ENCODE results near the gene KIF2A.

Gene KIF2A

DNA sequence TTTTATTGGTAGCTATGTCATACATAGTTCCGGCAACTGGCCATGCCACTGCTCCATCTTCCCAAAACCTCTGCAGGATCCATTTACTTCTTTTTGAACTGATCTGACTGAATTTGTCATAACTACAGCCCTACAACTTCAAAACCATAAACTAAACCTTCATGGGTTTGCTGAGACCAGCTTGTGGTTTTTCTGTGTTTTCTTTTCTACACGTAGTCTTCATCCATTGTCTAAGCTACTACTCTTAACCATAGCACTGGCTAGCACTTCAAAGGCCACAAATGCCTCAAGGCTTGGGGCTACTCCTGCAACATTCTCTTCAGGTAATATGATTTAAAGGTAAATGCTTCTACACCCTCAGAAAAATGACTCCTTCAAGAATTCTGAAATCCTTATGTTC is 9.0 kb upstream of the KIF2A start:
- DNase-seq, result no peak

DNA sequence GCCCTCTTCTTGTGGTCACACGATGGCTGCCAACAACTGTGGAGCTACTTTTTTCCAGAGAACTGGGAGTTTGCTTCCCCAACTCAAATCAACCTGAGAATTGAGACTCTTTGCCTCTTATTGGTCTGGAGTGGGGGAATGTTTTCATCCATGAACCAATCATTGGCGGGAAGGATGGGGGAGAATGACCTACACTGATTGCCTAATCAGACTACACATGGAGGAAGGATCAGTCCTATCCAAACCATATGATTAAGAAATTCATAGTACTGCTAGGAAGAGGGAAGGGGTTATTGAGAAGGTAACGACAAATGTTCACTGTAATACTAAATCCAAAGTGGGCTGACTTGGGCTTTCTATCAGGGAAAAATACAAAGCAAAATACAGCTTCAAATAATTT is 7.9 kb upstream of the KIF2A start:
- DNase-seq, result no peak

DNA sequence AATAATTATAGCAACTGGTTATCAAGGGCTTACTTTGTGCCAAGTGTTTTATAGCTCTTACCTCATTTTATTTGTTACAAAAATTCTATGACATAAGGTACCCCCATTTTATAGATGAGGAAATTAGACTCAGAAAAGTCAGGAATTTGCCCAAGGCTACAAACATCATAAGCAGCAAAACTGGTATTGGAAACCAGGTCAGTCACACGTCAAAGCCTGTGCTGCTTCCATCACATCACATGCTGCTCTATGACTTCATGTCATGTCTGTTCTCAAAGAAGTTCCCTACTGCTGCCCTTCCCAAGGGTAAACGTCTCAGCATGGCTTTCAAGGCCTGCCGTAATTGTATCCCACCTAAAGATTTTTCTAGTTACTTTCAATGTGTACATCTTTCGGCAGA is 6.9 kb upstream of the KIF2A start:
- DNase-seq, result no peak

DNA sequence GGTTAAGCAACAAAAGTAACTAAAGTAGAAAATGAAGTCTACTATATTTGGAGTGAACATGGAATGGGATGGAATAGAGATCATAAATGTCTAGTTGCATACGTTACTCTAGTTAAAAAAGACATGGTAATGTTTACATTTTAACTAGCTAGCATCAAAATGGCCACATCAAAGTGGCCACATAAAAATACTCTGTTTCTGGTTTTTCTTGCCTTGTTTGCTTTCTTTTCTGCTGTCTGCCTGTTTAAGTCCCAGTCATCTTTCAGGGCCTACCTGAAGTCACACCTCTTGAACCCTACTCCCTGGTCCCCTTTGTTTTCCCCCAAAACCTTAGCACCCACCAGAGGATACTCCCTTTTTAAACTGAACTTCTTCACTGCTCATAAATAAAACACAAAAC is 6.4 kb upstream of the KIF2A start:
- no peak for DNase-seq

DNA sequence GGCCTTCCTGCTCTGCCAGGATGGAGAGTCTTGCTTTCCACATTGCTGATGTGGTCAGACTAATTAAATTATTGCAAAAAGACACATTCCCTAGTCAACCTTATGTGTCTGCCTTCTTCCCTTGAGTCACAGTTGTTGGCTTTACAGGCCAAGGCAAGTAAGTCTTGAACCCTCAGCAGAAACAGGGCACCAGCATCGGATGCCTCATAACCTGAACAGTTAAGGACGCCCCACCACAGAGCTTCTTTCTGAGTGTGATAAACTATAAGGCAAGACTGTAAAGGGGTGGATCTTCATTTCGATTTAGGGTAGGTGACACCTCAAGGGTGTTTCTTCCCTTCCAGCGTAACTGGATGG is 670 bp upstream of the KIF2A start:
- no peak for DNase-seq

DNA sequence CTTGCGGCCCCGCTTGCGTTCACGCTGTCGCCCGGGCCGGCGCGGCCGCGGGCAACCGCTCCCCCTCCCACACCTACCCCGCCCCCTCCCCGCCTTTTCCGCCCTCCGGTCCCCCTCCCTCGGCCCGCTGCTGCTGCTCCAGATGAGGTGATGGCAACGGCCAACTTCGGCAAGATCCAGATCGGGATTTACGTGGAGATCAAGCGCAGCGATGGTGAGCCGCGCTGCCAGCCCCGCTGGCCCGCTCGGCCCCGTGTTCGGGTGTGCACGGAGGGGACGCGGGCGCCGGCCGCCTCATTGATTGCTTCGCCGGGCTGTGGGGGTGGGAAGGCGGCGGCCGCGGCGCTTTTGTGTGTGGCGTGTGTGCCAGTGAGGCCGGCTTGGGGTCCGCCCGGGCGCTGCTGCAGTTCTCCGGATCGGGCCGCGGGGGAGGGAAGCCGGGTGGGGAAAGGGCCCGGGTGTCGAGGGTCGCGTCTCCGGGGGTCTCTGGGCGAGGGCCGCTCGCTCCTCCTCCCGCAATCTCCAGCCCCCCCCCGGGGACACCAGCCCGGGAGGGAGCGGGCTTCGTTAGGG is 403 bp downstream of the KIF2A start:
- no peak for DNase-seq

DNA sequence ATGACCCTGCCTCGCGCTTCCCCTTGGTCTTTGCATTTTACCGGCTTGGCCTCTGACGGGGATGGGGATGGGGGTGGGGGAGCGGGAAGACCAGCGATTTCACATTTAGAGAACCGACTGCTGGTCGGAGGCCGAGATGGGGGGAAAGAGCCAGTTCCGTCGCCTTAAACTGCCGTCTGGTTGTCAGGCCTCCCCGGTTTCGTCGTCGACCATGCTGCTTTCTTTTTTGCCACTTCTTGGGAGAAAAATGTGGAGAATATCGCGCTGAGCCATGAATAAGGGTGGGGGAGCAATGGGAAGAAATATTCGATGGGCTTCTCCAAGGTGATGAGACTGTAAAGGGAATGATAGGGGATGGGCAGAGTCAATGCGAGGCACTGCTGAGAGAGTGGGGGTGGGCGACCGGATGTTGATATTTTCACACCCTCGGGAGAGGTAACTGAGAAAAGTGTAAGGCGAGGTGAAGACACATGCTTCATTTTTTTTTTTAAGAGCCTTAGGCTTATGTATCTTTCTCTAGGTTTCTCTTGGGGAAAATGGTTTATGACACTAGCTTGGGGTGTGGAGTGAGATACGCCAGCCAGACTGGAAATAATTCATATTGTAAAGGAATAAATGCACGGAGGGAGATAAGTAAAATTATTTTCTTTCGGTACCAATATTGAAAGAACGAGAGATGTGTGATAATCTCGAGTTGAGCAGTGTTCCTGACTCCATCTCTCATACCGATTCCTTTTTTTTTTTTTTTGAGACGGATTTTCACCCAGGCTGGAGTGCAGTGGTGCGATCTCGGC is 1.1 kb downstream of the KIF2A start:
- DNase-seq, result peak; percentile 74

DNA sequence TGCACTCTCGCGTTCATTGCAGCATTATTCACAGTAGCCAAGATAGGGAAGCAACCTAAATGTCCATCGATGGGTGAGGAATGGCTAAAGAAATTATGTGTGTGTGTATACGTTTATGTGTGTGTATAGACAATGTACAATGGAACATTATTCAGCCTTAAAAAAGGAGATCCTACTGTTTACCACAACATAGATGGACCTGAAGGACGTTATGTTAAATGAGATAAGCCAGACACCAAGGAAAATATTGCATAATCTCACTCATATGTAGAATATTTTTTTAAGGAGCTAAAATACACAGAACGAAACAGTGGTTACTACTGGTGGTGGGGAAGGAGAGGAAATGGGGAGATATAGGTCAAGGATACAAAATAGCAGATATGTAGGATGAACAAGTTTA is 2.4 kb downstream of the KIF2A start:
- DNase-seq, result no peak

DNA sequence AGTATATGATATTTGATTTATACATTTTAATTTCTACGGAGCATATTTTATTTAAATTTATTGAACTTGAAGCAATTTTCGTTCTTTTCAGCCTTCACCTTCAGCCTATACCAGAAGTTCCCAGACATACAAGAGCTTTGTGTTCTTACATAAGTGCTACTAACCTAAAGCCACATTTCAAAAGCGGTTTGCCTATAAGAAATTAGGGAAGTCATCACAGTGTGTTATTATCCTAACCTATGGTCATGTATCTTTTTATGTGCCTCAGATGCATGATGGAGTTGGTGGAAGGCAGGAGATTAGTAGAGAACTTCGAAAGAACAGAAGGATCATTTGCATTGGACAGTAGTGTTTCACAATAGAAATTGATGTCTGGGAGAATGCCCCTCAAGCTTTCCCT is 3.1 kb downstream of the KIF2A start:
- no peak for DNase-seq

DNA sequence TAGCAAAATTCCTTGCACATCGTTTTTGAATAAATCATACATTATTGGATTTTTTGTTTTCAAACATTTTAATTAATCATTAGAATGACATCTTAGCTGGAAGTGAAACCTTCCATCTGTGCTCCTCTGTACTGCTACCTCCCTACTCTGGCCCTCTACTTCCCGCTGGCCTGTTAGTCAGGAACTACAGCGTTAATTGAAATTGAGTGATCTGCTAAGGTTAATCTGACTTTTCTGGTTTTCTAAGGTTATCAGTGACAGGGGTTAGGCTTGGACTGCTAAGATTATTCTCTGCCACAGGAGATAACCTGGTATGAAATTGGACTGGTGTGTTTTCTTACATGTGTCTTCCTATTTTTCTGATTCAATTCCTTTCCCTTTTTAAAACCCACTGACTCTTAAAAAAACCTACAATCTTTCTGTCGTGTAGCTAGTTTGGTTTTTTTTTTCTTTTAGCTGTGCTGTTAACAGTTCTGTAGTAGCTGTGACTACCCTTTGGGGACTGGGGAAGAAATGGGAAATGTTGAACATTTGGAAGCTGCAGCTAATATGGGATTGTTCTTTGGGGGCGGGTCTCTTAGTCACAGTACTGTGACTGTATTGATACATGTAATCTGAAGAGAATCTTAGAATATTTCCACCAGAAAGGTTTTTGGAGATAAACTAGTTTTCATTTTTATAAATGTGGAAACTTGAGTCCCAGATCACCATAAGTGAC is 4.6 kb downstream of the KIF2A start:
- DNase-seq, result no peak

DNA sequence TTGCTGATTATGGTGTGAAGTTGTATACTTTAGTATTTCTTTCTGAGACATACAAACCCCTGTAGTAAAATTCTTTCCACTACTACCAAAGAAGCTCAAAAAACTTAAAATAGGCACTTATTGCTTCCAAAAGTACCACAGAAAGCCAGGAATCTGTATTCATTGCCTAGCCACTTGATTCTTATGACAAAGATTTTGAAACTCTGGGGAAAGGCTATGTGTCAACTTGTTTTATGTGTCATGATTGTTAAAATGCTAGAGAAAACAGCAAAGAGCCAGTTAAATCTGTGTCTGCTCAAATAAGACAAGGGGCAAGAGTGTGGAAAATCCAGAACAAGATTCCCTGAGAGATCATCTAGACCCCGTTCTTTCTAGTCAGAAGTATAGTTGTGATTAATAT is 6.0 kb downstream of the KIF2A start:
- no peak for DNase-seq

DNA sequence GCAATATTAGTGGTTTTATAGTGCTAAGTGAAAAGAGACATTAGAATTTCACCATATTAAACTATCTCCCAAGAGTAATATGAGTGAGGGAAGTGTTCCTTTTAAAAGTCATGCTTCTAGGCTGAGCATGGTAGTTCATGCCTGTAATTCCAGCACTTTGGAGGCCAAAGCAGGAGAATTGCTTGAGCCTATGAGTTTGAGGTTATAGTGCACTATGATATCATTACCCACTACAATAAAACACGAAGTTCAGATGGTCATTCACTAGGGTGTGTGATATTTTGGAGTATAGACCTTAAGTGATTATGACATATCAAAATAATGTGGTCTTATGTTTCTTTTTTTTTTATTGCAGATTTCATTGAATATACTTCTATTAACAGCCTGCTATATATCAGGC is 6.7 kb downstream of the KIF2A start:
- no peak for DNase-seq

DNA sequence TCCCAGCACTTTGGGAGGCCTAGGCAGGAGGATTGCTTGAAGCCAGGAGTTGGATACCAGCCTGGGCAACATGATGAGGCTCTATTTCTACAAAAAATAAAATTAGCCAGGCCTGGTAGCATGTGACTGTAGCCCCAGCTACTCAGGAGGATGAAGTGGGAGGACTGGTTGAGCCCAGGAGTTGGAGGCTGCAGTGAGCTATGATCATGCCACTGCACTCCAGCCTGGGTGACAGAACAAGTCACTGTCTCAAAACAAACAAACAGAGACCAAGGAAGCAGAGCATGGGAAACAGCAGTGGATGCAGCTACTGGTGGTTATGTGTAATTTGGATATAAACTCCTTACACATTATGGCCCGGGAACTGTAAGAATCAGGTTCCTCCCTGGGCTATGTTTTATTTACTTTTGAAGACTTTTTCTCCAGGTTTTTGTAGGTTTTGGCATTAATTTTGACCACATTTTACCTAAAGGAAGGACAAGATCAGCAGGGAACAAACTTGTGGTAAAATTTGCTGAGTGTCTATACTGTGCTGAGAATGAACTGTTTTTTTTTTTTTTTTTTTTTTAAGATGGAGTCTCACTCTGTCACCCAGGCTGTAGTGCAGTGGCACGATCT is 8.3 kb downstream of the KIF2A start:
- no peak for DNase-seq

DNA sequence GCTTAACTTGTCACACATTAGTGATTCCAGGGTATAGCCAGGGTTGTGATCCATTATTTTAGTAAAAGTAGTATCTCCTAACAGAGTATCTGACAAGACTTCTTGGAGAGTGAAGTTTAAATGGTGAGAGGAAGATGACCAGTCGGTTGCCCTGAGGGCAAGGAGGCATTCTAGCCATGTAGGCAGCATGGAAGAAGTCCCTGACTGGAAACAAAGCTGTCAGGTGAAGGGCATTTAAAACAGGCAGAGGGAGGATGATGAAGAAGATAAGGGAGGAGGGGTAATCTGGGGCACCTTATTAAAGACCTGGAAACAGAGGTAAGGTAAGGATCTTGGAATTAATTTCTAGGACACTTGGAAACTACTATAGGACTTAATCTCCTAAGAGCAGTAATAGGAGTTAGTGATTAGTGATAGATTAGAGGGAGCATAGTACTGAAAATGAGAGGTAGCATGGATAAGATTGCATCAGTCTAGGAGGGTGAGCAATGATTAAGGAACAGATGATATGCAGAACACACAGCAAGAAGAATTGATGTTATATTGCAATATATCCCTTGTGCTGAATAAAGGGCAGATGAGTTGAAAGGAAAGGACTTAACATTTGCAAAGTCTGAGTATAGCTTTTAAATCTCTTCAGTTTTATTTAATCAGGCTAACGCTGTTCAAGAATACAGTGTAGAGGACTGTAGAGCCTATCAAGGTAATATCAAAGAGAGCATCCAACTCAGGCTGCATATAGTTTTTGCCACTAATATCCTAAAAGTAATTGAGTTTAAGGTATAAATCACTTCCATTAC is 9.6 kb downstream of the KIF2A start:
- DNase-seq, result no peak

DNA sequence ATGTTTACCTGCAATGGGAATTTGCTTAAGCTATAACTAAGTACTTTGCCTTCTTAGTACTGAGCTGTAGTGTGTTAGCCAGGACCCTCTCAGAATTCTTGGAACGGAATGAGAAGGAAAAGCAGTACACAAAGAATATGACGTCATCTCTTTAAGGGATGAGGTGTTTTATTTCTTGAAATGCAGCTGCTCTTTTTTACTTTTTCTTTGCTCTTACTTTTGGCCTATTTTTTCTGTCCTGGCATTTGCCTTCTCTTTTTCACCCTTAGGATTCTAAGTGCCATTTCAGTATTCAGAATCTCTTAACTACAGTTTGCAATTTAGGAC is 10.1 kb downstream of the KIF2A start:
- no peak for DNase-seq

DNA sequence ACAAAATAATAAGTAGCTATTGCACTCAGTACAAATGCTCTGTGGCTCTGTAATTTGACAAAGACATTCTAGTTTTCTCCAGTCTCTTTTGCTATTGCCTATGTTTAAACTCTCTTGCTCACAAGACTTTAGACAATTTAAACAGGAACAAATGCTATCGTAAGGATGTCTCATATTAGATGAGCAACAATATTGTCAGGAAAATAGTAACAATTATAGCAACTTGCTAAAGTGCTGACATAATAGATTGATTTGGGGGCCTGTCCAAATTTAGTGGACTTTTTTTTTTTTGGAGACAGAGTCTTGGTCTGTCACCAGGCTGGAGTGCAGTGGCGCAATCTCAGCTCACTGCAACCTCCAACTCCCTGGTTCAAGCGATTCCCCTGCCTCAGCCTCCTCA is 11.8 kb downstream of the KIF2A start:
- no peak for DNase-seq

DNA sequence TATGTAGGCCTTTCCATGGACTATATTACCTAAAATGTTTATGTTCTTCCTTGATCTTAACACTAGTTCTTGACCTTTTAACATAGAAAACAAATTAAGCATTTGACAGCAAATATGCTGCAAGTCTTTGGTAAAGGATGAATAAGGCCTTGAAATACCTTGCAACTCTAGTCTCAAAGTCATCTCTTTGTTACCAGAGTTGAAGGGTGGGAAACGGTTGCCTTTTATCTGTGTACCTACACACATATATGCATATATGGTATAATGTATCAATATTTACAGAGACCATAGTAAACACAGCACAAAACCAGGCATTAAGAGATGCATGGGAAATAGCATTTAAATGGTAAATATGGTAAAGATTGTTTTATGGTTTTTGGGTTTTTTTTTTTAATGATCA is 16.5 kb downstream of the KIF2A start:
- DNase-seq, result no peak

DNA sequence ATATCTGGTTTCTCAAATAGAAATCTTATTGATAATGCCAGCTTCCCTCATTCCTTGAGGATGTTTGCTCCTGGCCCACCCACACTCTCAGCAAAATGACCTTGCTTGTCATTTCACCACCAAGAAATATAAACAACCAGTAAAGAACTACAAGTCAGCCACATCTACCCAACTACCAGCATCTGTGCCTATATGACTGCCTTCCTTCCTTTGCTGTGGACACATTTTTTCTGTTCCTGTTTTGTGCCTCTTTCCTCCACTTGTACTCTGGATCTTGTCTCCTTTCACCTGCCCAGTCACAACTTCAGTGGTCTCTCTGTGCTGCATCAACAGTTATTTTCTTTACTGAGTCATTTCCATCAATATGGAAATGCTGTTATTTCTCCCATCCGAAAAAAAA is 20.3 kb downstream of the KIF2A start:
- no peak for DNase-seq

DNA sequence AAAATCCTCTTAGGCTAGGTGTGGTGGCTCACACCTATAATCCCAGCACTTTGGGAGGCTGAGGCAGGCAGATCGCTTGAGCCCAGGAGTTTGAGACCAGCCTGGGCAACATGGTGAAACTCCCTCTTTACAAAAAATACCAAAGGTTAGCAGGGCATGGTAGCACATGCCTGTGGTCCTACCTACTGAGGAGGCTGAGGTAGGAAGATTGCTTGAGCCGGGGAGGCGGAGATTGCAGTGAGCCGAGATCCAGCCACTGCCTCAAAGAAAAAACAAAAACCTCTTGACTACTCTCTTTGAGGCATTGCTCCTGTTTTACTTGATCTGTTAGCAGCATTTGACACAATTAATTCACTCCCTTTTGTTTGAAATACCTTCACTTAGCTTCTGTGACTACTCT is 20.7 kb downstream of the KIF2A start:
- DNase-seq, result no peak

DNA sequence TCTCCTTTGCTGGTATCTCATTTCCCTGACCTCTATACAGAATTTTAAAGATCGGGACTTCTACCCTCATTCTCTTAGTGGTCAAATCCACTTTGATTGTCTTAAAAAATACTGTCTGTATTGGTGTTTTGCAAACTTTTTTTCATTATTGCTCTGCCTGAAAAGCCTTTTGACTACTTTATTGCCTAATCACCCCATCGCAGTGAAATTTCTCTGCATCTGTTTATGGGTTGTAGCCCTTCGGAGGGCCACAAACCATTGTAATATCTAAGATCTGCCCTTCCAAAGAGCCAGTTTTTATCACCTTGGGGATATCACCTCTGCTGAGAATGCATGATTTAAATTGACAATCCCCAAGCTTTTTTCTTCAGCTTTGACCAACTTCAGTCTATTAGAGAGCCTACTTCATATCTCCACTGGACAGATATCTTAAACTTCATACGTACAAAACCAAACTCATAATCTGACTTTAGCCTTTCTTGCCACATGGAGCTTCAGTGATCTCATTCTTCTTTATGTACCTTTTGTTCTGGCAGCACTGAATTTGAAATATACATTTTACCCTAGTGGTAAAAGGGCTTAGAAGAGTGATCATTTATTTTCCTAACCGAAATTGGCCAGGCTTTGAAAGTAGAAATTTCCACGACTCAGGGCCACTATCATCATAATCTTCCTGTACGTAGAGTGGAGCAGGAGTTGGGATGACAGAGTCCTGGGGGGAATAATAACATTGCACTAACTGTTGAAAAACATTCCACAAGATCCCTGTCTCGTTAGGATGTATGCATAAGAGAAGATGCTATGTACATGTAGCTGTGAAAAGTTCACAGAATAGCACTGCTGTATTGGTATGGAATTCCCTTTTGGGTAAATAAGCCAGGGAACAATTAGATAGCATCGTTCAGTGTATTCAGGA is 21.4 kb downstream of the KIF2A start:
- no peak for DNase-seq

DNA sequence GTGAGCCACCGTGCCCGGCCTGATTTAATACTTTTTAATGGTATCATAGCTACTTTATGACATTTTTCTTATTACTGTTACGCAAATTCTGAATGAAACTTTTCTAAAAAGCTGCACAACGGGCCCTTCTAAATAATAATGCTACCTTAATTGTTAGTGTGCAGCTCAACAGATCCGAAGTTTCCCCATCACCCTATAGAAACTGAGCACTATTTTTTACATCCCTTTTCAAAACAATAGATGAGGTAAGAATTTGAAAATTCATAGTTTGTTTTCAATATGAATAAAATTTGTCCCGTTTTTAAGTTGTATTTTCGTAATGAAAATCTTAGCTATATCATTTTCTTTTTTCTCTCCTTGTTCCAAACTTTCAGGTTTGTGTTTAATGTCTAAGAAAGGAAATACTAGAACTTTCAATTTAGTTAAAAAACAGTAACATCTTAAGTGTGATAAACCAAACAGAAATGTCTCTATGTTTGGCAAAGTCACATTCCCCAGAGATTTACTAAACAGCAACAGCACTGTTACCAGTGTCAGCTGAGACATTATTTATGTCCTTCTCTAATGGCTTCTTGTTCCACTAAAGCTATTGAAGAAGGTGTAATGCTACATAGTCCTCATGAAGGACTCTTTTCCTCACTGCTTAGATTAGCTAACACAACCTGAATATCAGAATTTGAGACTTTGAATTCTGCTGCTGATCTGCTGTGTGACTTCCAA is 22.9 kb downstream of the KIF2A start:
- no peak for DNase-seq

DNA sequence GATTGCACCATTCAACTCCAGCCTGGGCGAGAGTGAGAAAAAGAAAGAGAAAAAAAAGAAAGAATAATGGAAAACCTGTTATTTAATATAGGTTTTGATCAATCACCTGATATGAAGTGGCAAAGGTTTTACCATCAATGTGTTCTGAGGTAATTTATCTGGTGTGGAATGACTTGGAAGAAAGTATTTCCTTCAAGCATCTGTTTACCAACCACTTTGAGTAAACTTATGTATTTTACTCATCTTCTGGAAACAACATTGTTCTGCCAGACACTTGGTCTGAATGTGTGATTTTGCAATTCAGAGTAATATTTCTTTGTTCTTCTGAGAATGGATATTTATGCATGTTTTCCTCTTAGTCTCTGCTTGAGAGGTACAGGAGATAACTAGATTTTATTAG is 24.3 kb downstream of the KIF2A start:
- DNase-seq, result no peak
